Activated CD4-positive, alpha-beta T cell treated with anti-CD3 and anti-CD28 coated beads for 48 hours (primary cell): ENCODE data around the gene CTSF.

Experiments
- DNase-seq: peaks from one replicate; pipeline ENCODE4 v3.0.0-alpha.2; 2020

The CTSF gene

DNA sequence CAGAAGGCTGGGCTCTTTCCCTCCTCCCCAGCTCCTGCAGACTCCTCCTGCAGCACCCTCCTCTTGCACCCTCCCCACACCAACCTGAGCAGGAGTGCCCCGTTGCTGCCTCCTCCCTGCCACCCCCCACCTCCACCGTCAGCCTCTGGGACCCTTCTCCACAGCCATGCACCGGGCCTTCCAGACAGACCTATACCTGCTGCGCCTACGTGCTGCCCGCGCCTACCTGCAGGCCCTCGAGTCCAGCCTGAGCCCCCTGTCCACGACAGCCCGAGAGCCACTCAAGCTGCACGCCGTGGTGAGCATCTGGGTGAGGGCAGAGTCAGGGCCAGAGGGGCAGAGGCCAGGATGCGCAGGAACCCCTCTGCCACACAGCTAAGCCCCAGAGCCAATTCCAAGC, 38.8 kb downstream of the CTSF start:
- no peak for DNase-seq

DNA sequence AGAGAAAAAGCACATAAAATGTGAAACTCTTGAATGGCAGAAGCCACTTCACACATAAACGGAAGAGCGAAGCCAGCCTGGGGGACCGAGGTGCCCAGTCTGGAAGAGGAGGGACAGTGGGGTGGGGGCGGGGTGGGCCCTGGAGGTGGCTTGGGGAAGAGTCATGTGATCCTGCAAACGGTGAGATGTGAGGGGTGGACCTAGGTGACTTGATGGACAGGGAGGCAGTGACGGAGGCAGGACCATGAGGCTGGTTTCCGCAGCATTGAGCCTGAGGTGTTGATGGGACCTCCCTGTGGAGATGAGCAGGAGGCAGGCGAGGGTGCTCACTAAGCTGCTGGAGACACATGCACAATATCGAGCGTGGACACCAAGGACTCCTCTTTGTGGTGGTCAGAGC, 39.3 kb downstream of the CTSF start:
- DNase-seq = no peak

DNA sequence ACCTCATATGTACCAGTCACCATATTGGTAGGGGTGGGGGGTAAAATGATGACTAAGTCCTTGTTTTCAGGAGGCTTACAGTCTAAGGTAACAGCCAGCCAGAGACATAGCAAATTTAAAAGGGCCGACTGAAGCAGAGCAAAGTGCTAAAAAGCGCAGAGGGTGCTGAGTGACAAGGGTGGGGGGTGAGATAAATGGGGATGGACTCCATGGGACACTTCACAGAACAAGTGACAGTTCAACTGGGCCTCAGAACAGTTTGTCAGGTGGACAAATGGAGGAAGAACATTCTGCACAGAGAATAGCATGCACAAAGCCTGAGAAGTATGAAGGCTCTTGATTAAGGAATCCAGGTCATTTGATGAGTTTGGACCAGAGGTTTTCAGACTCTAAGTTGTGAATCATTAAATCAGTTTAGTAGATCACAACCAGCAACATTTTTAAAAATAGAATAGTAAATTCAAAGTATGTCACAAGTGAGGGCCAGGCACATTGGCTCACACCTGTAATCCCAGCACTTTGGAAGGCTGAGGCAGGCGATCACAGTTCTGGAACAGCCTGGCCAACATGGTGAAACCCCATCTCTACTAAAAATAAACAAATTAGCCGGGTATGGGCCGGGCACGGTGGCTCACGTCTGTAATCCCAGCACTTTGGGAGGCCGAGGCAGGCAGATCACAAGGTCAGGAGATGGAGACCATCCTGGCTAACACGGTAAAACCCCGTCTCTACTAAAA, 43.9 kb downstream of the CTSF start:
- no peak for DNase-seq

DNA sequence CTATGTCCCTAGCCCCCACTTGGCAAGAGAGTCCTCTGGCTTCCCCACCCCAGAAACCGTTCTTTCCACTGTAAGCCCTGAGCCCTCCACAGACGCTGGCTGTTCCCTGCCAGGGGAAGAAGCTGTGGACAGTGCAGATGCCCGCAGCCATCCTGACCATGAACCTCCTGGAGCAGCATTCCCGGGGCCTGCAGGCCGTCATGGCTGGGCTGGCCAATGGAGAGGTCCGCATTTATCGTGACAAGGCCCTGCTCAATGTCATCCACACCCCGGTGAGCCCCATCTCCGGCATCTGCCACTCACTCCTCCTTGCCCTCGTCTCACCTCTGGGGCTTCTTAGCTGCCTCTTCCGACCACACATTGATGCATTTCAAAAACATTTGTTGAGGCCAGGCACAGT, 44.8 kb downstream of the CTSF start:
- no peak for DNase-seq
